Liver (tissue), 9 donors: Measurements from ENCODE around the gene NHS. TPM values are rescaled to one million over a fixed set of nuclear protein-coding genes. Genes with fewer than 3 reads are reported as not detected.

Source experiments
- DNase-seq: peaks from one replicate; pipeline ENCODE4 v3.0.0-alpha.2; 2017; ENCODE audit warnings: low spot score
- H3K27ac ChIP-seq, 2 donors: one replicate each; pipeline ENCODE4 v1.7.0; 2013; ENCODE audit warnings: inconsistent platforms in 2 of 2, low read length in 2 of 2, control low read depth in 1 of 2, low read depth in 1 of 2, mild to moderate bottlenecking in 1 of 2
- H3K27me3 ChIP-seq, 4 donors: one replicate each; pipeline versions ENCODE4 v1.6.1 to v1.7.0; 2013; ENCODE audit warnings: low read length in 3 of 4, inconsistent platforms in 1 of 4, mild to moderate bottlenecking in 1 of 4, moderate library complexity in 1 of 4; ENCODE audit not compliant: control insufficient read depth in 4 of 4, insufficient read depth in 4 of 4
- H3K36me3 ChIP-seq, 4 donors: one replicate each; pipeline versions ENCODE4 v1.6.1 to v1.7.0; 2013; ENCODE audit warnings: low read length in 3 of 4, mild to moderate bottlenecking in 3 of 4, low read depth in 1 of 4, moderate library complexity in 1 of 4; ENCODE audit not compliant: control insufficient read depth in 4 of 4, insufficient read depth in 3 of 4
- H3K4me1 ChIP-seq, 4 donors: one replicate each; pipeline versions ENCODE4 v1.6.1 to v1.7.0; 2013; ENCODE audit warnings: low read length in 3 of 4, mild to moderate bottlenecking in 3 of 4, moderate library complexity in 1 of 4; ENCODE audit not compliant: control insufficient read depth in 4 of 4, insufficient read depth in 4 of 4
- H3K4me3 ChIP-seq, 3 donors: one replicate each; pipeline versions ENCODE4 v1.6.1 to v1.7.0; 2013; ENCODE audit warnings: low read length in 3 of 3, control low read depth in 1 of 3, low read depth in 1 of 3, mild to moderate bottlenecking in 1 of 3
- H3K9ac ChIP-seq, 2 donors: one replicate each; pipeline ENCODE4 v1.7.0; 2013; ENCODE audit warnings: low read length in 2 of 2, mild to moderate bottlenecking in 2 of 2, moderate library complexity in 2 of 2, control low read depth in 1 of 2, low read depth in 1 of 2
- H3K9me3 ChIP-seq, 4 donors: one replicate each; pipeline versions ENCODE4 v1.6.1 to v1.7.0; 2013; ENCODE audit warnings: low read length in 3 of 4; ENCODE audit not compliant: control insufficient read depth in 4 of 4
- ATF3 ChIP-seq: IDR thresholded peaks from 2 replicates; pipeline ENCODE4 v1.6.1; 2016; ENCODE audit warnings: antibody characterized with exemption
- CTCF ChIP-seq: fragments of 150-350 bp; IDR thresholded peaks from 2 replicates; pipeline ENCODE4 v1.5.1; 2017; ENCODE audit warnings: improper control_type of control experiment, low read depth, low read length; ENCODE audit not compliant: missing input control
- EGR1 ChIP-seq, 2 donors: IDR thresholded peaks; 2 replicates each; pipeline ENCODE4 v1.6.1; 2016 to 2018; ENCODE audit warnings: antibody characterized with exemption in 2 of 2, low read depth in 2 of 2
- FOXA1 ChIP-seq: IDR thresholded peaks from 2 replicates; pipeline ENCODE4 v1.6.1; 2016; ENCODE audit warnings: antibody characterized with exemption
- FOXA2 ChIP-seq: IDR thresholded peaks from 2 replicates; pipeline ENCODE4 v1.6.1; 2016; ENCODE audit warnings: antibody characterized with exemption
- GABPA ChIP-seq, 2 donors: IDR thresholded peaks in 1 of 2; conservative IDR thresholded peaks in 1 of 2; 2 replicates each; pipeline ENCODE4 v1.6.1; 2016; ENCODE audit warnings: antibody characterized with exemption in 2 of 2, mild to moderate bottlenecking in 1 of 2, moderate library complexity in 1 of 2
- HNF4A ChIP-seq, 2 donors: conservative IDR thresholded peaks; 2 replicates each; pipeline ENCODE4 v1.6.1; 2016; ENCODE audit warnings: antibody characterized with exemption in 2 of 2, mild to moderate bottlenecking in 2 of 2
- HNF4G ChIP-seq: IDR thresholded peaks from 2 replicates; pipeline ENCODE4 v1.6.1; 2016; ENCODE audit warnings: antibody characterized with exemption
- JUND ChIP-seq, 2 donors: IDR thresholded peaks; 2 replicates each; pipeline ENCODE4 v1.6.1; 2016; ENCODE audit warnings: antibody characterized with exemption in 2 of 2
- MAX ChIP-seq: IDR thresholded peaks from 2 replicates; pipeline ENCODE4 v1.6.1; 2016; ENCODE audit warnings: antibody characterized with exemption
- NR2F2 ChIP-seq: IDR thresholded peaks from 2 replicates; pipeline ENCODE4 v1.6.1; 2016; ENCODE audit warnings: antibody characterized with exemption
- RAD21 ChIP-seq, 2 donors: IDR thresholded peaks; 2 replicates each; pipeline ENCODE4 v1.6.1; 2016; ENCODE audit warnings: antibody characterized with exemption in 2 of 2, mild to moderate bottlenecking in 2 of 2
- REST ChIP-seq: IDR thresholded peaks from 2 replicates; pipeline ENCODE4 v1.6.1; 2016; ENCODE audit warnings: antibody characterized with exemption, mild to moderate bottlenecking
- RXRA ChIP-seq, 2 donors: IDR thresholded peaks; 2 replicates each; pipeline ENCODE4 v1.6.1; 2017 to 2018; ENCODE audit warnings: antibody characterized with exemption in 2 of 2, mild to moderate bottlenecking in 1 of 2
- SP1 ChIP-seq: IDR thresholded peaks from 2 replicates; pipeline ENCODE4 v1.6.1; 2018; ENCODE audit warnings: antibody characterized with exemption, mild to moderate bottlenecking
- TAF1 ChIP-seq: conservative IDR thresholded peaks from 2 replicates; pipeline ENCODE4 v1.6.1; 2016; ENCODE audit warnings: antibody characterized with exemption, mild to moderate bottlenecking
- YY1 ChIP-seq: IDR thresholded peaks from 2 replicates; pipeline ENCODE4 v1.6.1; 2016; ENCODE audit warnings: antibody characterized with exemption, mild to moderate bottlenecking
- WGBS: extraction: QIAGEN DNeasy Blood & Tissue Kit; methylation state at CpG from one replicate; pipeline ENCODE4 v1.1.7; 2013; 5-methylcytosine and 5-hydroxymethylcytosine counted together
- polyA plus RNA-seq, 2 donors: library from polyadenylated mRNA; stranded (reverse) in 1 of 2; unstranded in 1 of 2; fragments of 200-250 nt in 1 of 2; fragments of >200 nt in 1 of 2; fragmentation: Nextera tagmentation in 1 of 2; extraction: Ambion mirVana in 1 of 2; gene quantifications; one replicate each; pipeline versions ENCODE4 v1.2.1 to v1.2.3, GENCODE V29; 2013 to 2015
- total RNA-seq, 2 donors: library from RNA; depleted of rRNA; stranded (reverse); fragments of >200 nt; gene quantifications; one replicate each; pipeline ENCODE4 v1.2.3, GENCODE V29; 2014
- donor health status: healthy.
- donor health status: healthy.
- donor health status: healthy.
- donor health status: healthy.
- donor health status: healthy.

NHS gene
- total and polyA plus RNA-seq, 4 donors = 0.03 to 0.17 (median 0.10) TPM

- Histone ChIP-seq H3K27me3 (peaks cover 0 to 2% (median 0%) of the 10 kb centered on the region in 4 donors), H3K9me3 (peaks cover 0 to 2% (median 0%) of the 10 kb centered on the region in 4 donors), H3K36me3 (no peaks in the 10 kb centered on the region), H3K27ac (no peak overlapping the region), H3K4me1 (peaks cover 1 to 32% (median 19%) of the 10 kb centered on the region in 4 donors), H3K4me3 (no peak overlapping the region), H3K9ac (no peak overlapping the region)
- DNase-seq = no peak
- TF ChIP-seq YY1 (no peak), HNF4A (conservative IDR thresholded peaks at IDR 0.05) (peak; percentile 6 to 8), REST (no peak)
- WGBS = 59% methylated on average over 11 of the region's 11 CpGs
These were observed 365.4 kb downstream of the NHS start for GRCh38 chrX:17740137-17741122.

- TF ChIP-seq GABPA (IDR thresholded peaks at IDR 0.05 in 1 of 2, conservative IDR thresholded peaks at IDR 0.05 in 1 of 2) = no peak
- no peak for TF ChIP-seq NR2F2
- TF ChIP-seq SP1 = no peak
- TF ChIP-seq HNF4A (conservative IDR thresholded peaks at IDR 0.05) = no peak
- no peak for TF ChIP-seq TAF1
- no peak for TF ChIP-seq ATF3
- TF ChIP-seq MAX = no peak
- no peak for TF ChIP-seq RXRA (IDR thresholded peaks at IDR 0.05)
- TF ChIP-seq EGR1 (IDR thresholded peaks at IDR 0.05; ENCODE audit: low read depth in 2 of 2) = no peak
- TF ChIP-seq FOXA2 = no peak
- no peak overlapping the region for H3K27ac ChIP-seq
- peaks cover 0 to 2% (median 0%) of the 10 kb centered on the region in 4 donors for H3K27me3 ChIP-seq
- 43% methylated on average over 9 of the region's 9 CpGs for WGBS
- H3K4me1 ChIP-seq = peaks cover 1 to 30% (median 21%) of the 10 kb centered on the region in 4 donors
- H3K9me3 ChIP-seq = peaks cover 0 to 2% (median 0%) of the 10 kb centered on the region in 4 donors
- no peak overlapping the region for H3K9ac ChIP-seq
- no peak for DNase-seq
- H3K4me3 ChIP-seq = no peak overlapping the region
- no peaks in the 10 kb centered on the region for H3K36me3 ChIP-seq
These were observed 366.1 kb downstream of the NHS start for GRCh38 chrX:17741123-17741511.

GRCh38 chrX:17743913-17744312 is 368.9 kb downstream of the NHS start:
- Histone ChIP-seq H3K27ac (peak overlapping the region; percentile 8 to 37), H3K9ac (no peak overlapping the region), H3K4me1 (peaks cover 1 to 48% (median 36%) of the 10 kb centered on the region in 4 donors), H3K27me3 (no peaks in the 10 kb centered on the region), H3K36me3 (no peaks in the 10 kb centered on the region), H3K9me3 (no peaks in the 10 kb centered on the region), H3K4me3 (no peak overlapping the region)
- DNase-seq = no peak
- WGBS = 12% methylated on average over 2 of the region's 2 CpGs
- TF ChIP-seq HNF4G (no peak), RAD21 (IDR thresholded peaks at IDR 0.05) (no peak), GABPA (IDR thresholded peaks at IDR 0.05 in 1 of 2, conservative IDR thresholded peaks at IDR 0.05 in 1 of 2) (no peak), NR2F2 (no peak), CTCF (no peak), SP1 (no peak), REST (no peak), FOXA1 (no peak), JUND (IDR thresholded peaks at IDR 0.05) (no peak), ATF3 (no peak)
